K562 (cell line): Measurements from ENCODE around the gene NLRC3. TPM values are rescaled to one million over a fixed set of nuclear protein-coding genes. Genes with fewer than 3 reads are reported as not detected.
A peak's percentile ranks its signal among the peaks of the same experiment; 100 is the strongest.

Experiments
- CBFA2T3 ChIP-seq: fragments of 450-650 bp; IDR thresholded peaks from 2 replicates; pipeline ENCODE4 v1.6.1; 2017
- MAFF ChIP-seq: IDR thresholded peaks from 2 replicates; pipeline ENCODE4 v1.6.1; 2012; ENCODE audit warnings: low read length, improper control_type of control experiment
- MNT ChIP-seq, 2 experiments: fragments of 450-650 bp; conservative IDR thresholded peaks; 2 replicates each; pipeline ENCODE4 v1.6.1; 2017; ENCODE audit warnings: mild to moderate bottlenecking in 2 of 2, moderate library complexity in 2 of 2
- NRF1 ChIP-seq, 2 experiments: fragments of 450-650 bp; IDR thresholded peaks in 1 of 2; conservative IDR thresholded peaks in 1 of 2; 2 replicates each; pipeline ENCODE4 v1.6.1; 2014; ENCODE audit warnings: mild to moderate bottlenecking in 2 of 2
- SPI1 ChIP-seq: IDR thresholded peaks from 2 replicates; pipeline ENCODE4 v1.6.1; 2011; ENCODE audit warnings: low read depth, low read length, control low read depth, borderline replicate concordance
- polyA plus RNA-seq, 8 experiments: library from polyadenylated mRNA; depleted of rRNA in 4 of 8; stranded (reverse) in 5 of 8; unstranded in 3 of 8; fragments of >200 nt; fragmentation: Nextera tagmentation in 2 of 8; fragmentation: Illumina TruSeq in 1 of 8; extraction: Ambion mirVana in 2 of 8; extraction: Trizol in 1 of 8; gene quantifications; 2 replicates each; pipeline versions ENCODE4 v1.2.1 to v1.2.3, GENCODE V29; 2011 to 2014; ENCODE audit warnings: inconsistent platforms in 1 of 8, missing spikeins in 1 of 8
- total RNA-seq, 7 experiments: library from RNA; depleted of rRNA in 6 of 7; stranded (reverse); fragments of >200 nt in 6 of 7; fragmentation: Illumina TruSeq in 2 of 7; extraction: Trizol in 2 of 7; gene quantifications; 2 replicates each; pipeline versions ENCODE4 v1.2.1 to v1.2.3, GENCODE V29; 2011 to 2021; ENCODE audit warnings: low replicate concordance in 1 of 7
- TF ChIP-seq, protein P1 (sequence below), 2 experiments: fragments of 200-800 bp in 1 of 2; sonication (Bioruptor generic) in 1 of 2; sonication (generic) in 1 of 2; formaldehyde crosslinking in 1 of 2; IDR thresholded peaks in 1 of 2; conservative IDR thresholded peaks in 1 of 2; 2 replicates each; pipeline versions ENCODE4 v1.5.0 to v1.6.1; 2016 to 2020; ENCODE audit warnings: missing compliant biosample characterization in 1 of 2, missing genetic modification characterization in 1 of 2, missing genetic modification reagents in 1 of 2
- TF ChIP-seq, protein P2 (sequence below): sonication (generic); IDR thresholded peaks from 2 replicates; pipeline ENCODE4 v1.6.1; 2016
- TF ChIP-seq, protein P3 (sequence below): fragments of 250-450 bp; sonication (Bioruptor Pico); IDR thresholded peaks from 2 replicates; pipeline ENCODE4 v1.4.0; 2020
- TF ChIP-seq, protein P4 (sequence below): fragments of 250-450 bp; sonication (Bioruptor Pico); IDR thresholded peaks from 2 replicates; pipeline ENCODE4 v1.8.0; 2022; ENCODE audit warnings: inconsistent platforms

NLRC3 gene
- total and polyA plus RNA-seq, 9 of the 15 experiments (the other 6 are each of a cell fraction or from before 2014, with no cell fraction given): 0.03 to 0.13 (median 0.03) TPM; not detected in 4

GRCh38 chr16:3609895-3610697 is 32.9 kb upstream of the NLRC3 start (continued):
- TF ChIP-seq MNT (conservative IDR thresholded peaks at IDR 0.05) (peak in 1 of 2 experiments; percentile 30; a peak in 1 of 4 replicates), MAFF (no peak), CBFA2T3 (0 out of 2 replicates have a peak, but pooled peaks have one; percentile 6), NRF1 (conservative IDR thresholded peaks at IDR 0.05 in 1 of 2, IDR thresholded peaks at IDR 0.05 in 1 of 2) (0 out of 4 replicates have a peak, but pooled peaks of 1 of the 2 experiments have one; percentile 16), SPI1 (peak; percentile 96)
- TF ChIP-seq, protein P1, sequence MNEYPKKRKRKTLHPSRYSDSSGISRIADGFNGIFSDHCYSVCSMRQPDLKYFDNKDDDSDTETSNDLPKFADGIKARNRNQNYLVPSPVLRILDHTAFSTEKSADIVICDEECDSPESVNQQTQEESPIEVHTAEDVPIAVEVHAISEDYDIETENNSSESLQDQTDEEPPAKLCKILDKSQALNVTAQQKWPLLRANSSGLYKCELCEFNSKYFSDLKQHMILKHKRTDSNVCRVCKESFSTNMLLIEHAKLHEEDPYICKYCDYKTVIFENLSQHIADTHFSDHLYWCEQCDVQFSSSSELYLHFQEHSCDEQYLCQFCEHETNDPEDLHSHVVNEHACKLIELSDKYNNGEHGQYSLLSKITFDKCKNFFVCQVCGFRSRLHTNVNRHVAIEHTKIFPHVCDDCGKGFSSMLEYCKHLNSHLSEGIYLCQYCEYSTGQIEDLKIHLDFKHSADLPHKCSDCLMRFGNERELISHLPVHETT (CRISPR knock-in tag; conservative IDR thresholded peaks at IDR 0.05 in 1 of 2, IDR thresholded peaks at IDR 0.05 in 1 of 2): peak in 1 of 2 experiments; percentile 5; a peak in 1 of 4 replicates
- TF ChIP-seq, protein P2, sequence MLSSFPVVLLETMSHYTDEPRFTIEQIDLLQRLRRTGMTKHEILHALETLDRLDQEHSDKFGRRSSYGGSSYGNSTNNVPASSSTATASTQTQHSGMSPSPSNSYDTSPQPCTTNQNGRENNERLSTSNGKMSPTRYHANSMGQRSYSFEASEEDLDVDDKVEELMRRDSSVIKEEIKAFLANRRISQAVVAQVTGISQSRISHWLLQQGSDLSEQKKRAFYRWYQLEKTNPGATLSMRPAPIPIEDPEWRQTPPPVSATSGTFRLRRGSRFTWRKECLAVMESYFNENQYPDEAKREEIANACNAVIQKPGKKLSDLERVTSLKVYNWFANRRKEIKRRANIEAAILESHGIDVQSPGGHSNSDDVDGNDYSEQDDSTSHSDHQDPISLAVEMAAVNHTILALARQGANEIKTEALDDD: no peak
- TF ChIP-seq, protein P3, sequence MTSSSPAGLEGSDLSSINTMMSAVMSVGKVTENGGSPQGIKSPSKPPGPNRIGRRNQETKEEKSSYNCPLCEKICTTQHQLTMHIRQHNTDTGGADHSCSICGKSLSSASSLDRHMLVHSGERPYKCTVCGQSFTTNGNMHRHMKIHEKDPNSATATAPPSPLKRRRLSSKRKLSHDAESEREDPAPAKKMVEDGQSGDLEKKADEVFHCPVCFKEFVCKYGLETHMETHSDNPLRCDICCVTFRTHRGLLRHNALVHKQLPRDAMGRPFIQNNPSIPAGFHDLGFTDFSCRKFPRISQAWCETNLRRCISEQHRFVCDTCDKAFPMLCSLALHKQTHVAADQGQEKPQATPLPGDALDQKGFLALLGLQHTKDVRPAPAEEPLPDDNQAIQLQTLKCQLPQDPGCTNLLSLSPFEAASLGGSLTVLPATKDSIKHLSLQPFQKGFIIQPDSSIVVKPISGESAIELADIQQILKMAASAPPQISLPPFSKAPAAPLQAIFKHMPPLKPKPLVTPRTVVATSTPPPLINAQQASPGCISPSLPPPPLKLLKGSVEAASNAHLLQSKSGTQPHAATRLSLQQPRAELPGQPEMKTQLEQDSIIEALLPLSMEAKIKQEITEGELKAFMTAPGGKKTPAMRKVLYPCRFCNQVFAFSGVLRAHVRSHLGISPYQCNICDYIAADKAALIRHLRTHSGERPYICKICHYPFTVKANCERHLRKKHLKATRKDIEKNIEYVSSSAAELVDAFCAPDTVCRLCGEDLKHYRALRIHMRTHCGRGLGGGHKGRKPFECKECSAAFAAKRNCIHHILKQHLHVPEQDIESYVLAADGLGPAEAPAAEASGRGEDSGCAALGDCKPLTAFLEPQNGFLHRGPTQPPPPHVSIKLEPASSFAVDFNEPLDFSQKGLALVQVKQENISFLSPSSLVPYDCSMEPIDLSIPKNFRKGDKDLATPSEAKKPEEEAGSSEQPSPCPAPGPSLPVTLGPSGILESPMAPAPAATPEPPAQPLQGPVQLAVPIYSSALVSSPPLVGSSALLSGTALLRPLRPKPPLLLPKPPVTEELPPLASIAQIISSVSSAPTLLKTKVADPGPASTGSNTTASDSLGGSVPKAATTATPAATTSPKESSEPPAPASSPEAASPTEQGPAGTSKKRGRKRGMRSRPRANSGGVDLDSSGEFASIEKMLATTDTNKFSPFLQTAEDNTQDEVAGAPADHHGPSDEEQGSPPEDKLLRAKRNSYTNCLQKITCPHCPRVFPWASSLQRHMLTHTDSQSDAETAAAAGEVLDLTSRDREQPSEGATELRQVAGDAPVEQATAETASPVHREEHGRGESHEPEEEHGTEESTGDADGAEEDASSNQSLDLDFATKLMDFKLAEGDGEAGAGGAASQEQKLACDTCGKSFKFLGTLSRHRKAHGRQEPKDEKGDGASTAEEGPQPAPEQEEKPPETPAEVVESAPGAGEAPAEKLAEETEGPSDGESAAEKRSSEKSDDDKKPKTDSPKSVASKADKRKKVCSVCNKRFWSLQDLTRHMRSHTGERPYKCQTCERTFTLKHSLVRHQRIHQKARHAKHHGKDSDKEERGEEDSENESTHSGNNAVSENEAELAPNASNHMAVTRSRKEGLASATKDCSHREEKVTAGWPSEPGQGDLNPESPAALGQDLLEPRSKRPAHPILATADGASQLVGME (CRISPR knock-in tag): no peak
- TF ChIP-seq, protein P4, sequence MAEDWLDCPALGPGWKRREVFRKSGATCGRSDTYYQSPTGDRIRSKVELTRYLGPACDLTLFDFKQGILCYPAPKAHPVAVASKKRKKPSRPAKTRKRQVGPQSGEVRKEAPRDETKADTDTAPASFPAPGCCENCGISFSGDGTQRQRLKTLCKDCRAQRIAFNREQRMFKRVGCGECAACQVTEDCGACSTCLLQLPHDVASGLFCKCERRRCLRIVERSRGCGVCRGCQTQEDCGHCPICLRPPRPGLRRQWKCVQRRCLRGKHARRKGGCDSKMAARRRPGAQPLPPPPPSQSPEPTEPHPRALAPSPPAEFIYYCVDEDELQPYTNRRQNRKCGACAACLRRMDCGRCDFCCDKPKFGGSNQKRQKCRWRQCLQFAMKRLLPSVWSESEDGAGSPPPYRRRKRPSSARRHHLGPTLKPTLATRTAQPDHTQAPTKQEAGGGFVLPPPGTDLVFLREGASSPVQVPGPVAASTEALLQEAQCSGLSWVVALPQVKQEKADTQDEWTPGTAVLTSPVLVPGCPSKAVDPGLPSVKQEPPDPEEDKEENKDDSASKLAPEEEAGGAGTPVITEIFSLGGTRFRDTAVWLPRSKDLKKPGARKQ: 0 out of 2 replicates have a peak, but pooled peaks have one; percentile 16
